Fibroblast of lung (primary cell): ENCODE data around the gene TMEM198.

Experiments
- CTCF ChIP-seq, 2 donors: IDR thresholded peaks in 1 of 2; conservative IDR thresholded peaks in 1 of 2; 1 replicate in 1 of 2; 2 replicates in 1 of 2; pipeline ENCODE4 v1.5.1; 2011 to 2012; ENCODE audit warnings: low read length in 2 of 2, control low read depth in 1 of 2, inconsistent platforms in 1 of 2, low read depth in 1 of 2, mild to moderate bottlenecking in 1 of 2
- EZH2 ChIP-seq: IDR thresholded peaks from 2 replicates; pipeline ENCODE4 v1.5.1; 2012; ENCODE audit warnings: low read length, control low read depth, mild to moderate bottlenecking; ENCODE audit errors: missing control alignments

- TF ChIP-seq CTCF (conservative IDR thresholded peaks at IDR 0.05 in 1 of 2, IDR thresholded peaks at IDR 0.05 in 1 of 2; ENCODE audit: low read depth in 1 of 2, low read length in 2 of 2) (no peak), EZH2 (no peak)
These were observed 15.5 kb downstream of the TMEM198 start for GRCh38 chr2:219559156-219559915.
